Urothelium cell line (cell line): Measurements from ENCODE around the gene ATP13A4.
"Not testable (repeated sequence)": the region's sequence is repeated elsewhere in the genome, so short reads cannot be mapped to it uniquely, and the experiment has no call there.

Experiments used
- DNase-seq: peaks from one replicate; pipeline ENCODE4 v3.0.0; 2011; ENCODE audit warnings: low spot score, mixed read lengths
- FAIRE-seq: peaks from 2 replicates; lab custom pipeline; 2011; peaks lifted over from hg19 to GRCh38; lab: Jason Lieb, UNC

ATP13A4 gene

GRCh38 chr3:193563426-193563825 is 8.7 kb upstream of the ATP13A4 start:
- DNase-seq (no peak), FAIRE-seq (peak; percentile 91)

GRCh38 chr3:193560870-193561269 is 6.2 kb upstream of the ATP13A4 start:
- no peak for DNase-seq
- no peak for FAIRE-seq

DNA sequence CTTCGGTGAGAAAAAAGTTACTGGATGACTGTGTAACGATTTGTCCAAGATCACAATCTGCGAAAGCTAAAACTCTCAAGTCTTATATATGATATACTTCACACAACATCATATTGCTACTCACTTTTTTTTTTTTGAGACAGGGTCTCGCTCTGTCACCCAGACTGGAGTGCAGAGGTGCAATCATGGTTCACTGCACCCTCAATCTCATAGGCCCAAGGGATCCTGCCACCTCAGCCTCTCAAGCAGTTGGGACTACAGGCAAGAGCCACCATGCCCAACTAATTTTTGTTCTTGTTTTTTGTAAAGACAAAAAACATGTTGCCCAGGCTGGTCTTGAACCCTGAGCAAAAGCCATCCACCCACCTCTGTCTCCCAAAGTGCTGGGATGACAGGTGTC is 5.4 kb upstream of the ATP13A4 start:
- DNase-seq = no peak
- FAIRE-seq = no peak

DNA sequence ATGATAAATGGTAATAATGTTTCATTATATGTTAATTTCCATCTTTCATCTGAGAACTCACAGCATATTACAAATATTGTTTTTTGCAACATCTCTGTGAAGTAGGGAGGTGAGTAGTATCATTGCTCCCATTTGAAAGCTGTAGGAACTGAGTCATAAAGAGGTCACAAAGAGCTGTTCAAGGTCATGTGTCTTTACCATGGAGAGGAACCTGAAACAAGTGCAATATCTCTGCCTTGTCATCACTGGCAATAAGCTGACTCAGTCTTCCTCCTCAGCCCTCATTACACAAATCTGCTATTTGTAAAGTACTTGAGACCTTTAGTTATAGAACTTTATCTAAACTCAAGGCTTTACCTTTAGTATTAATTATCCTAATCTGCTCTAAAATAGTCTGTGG is 4.4 kb upstream of the ATP13A4 start:
- FAIRE-seq = peak; percentile 50

DNA sequence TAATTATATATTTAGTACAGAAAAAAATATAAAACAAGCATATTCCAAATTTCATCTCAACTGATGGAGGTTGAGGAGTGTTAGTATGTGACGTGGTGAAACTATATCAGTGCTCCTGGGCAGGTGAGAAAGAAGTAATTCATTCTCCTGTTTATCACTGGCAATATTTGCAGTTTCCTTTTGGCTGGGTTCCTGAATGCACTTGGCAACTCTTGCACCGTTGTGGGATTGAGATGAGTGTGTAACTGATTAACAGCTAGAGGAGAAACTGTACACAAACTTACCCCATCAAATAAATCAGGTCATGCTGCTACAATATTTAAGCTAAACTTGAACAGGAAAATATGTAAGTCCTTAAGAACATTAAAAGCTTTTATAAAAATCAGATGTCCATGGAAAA is 2.1 kb upstream of the ATP13A4 start:
- DNase-seq = no peak
- no peak for FAIRE-seq

More for the DNA sequence above, 4.4 kb upstream of the ATP13A4 start:
- DNase-seq = no peak

DNA sequence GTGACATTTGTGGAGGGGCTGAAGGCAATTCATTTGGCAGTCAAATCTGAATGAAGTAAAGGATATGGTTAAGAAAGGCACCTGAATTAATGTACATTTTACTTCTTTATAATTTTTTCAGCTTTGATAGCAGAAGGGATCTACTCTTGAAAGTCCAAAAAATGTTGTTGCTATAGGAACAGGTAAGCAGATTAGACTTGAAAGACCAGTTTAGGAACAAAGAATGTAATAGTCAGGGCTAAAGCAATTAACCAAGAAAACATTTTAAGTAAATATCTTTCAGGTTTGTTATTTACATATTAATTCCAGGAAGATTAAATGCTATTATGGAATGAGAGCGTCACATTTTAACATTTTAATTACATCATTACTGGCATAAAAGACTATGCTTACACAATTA is 1.1 kb downstream of the ATP13A4 start:
- DNase-seq = no peak
- FAIRE-seq = no peak

GRCh38 chr3:193552923-193553322 is 1.8 kb downstream of the ATP13A4 start:
- FAIRE-seq (no peak), DNase-seq (no peak)

GRCh38 chr3:193548406-193548805 is 6.3 kb downstream of the ATP13A4 start:
- DNase-seq (no peak), FAIRE-seq (no peak)

- FAIRE-seq (no peak), DNase-seq (no peak)
These were observed 8.6 kb downstream of the ATP13A4 start for GRCh38 chr3:193546129-193546528.

DNA sequence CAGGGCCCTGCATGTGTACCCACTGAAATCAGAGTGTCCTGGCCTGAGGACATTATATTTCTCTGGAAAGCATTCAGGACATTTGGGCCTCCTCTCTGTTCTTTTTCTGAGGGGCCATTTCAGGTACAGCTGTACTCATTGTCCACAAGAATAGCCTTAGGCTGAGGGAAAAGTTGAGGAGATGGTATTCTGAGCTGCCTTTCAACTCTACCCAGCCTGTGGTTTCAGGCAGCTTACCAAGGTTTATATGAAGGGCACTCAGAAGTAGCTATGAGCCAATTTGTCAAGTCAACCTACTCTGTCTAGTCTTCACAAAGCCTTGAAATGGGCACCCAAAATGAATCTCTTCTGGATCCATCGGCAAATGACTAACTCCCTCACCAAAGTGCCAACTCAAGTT is 9.4 kb downstream of the ATP13A4 start:
- DNase-seq (no peak), FAIRE-seq (no peak)

GRCh38 chr3:193544289-193544688 is 10.4 kb downstream of the ATP13A4 start:
- DNase-seq = no peak
- FAIRE-seq = no peak

DNA sequence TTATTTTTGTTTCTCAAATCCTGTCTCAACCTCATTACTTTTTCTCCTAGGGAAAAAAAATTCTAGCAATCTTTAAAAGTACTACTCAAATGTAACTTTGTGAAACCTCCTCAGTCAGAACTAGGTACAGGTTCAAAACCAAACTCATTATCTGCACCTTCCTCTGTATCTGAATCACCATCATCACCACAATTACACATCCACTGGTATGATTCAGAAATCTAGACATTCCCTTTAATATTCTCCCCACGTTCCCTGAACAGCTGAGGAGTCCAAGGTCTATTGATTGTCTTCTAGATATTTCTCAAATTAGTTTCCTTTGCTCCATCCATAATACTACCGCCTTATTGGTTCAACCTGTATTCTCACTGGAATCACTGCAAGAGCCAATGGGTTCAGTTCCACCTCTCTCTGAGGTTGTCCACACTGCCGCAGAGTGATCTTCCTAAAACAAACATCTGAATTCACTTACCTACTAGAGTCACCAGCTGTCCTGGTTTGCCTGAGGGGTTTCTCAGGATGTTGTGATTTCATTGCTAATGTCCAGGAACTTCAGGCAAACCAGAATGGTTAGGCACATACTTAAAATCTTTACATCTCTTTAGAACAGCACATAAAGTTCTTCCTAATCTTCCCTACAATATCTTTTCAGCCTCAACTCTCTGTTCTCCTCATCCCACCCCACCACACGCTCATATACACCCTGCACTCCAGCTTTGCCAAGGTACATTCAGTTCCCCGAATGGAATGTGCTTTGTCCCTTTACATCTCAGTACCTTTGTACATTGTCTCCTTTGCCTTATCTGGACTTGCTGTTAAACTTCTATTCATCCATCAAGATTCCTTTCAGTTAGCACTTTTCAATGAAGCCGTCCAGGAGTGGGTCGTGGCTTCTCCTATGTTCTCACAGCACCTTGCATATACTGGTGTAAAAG is 24.2 kb downstream of the ATP13A4 start:
- no peak for DNase-seq
- FAIRE-seq = no peak

DNA sequence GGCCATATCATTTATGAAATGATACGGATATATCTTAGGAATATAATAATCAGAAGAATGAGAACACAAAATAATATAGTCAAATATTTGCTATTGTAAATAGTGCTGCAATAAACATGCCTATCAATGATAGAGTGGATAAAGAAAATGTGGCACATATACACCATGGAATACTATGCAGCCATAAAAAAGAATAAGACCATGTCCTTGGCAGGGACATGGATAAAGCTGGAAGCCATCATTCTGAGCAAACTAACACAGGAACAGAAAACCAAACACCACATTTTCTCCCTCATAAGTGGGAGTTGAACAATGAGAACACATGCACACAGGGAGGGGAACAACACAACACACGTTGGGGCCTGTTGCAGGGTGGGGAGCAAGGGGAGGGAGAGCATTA is 28.6 kb downstream of the ATP13A4 start:
- peak; percentile 9 for FAIRE-seq

DNA sequence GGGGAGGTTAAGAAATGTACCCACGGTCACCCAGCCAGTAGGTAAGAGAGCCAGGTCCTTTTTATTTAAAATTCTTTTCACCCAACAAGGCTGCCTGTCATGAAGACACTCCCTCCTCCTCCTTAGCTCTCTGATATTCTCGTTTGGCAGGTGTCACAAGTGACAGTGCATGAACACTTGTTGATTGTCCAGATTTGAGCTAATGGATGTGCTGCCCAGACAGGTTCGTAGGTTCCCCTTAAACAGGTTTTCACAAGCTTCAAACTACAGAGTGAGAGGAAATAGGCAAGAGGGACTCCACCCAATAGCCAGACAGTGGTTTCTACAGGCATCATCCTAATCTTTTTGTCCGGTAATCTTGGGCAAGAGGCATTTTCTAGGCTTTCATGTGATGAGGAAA is 32.2 kb downstream of the ATP13A4 start:
- no peak for FAIRE-seq
- DNase-seq = no peak

More for the DNA sequence above, 28.6 kb downstream of the ATP13A4 start:
- not testable (repeated sequence) for DNase-seq

- no peak for DNase-seq
- no peak for FAIRE-seq
These were observed 34.0 kb downstream of the ATP13A4 start for GRCh38 chr3:193520738-193521137.

DNA sequence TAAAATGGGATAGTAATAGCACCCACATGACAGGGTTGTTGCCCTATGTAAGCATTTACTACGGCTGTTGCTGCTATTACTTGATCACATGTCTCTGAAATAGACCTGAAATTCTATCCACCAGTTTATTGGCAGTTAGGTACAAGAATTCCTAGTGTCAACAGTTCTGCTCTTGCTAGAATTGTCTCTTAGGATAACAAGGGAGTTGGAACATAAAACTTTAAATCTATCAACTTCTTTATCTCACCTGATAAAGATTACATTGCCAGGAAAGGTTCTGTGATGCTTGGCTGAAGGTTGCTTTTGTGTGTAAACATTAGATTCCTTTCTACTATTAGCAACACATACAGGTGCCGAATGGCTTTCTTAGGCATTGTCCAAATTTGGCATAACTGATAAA is 38.7 kb downstream of the ATP13A4 start:
- no peak for FAIRE-seq

DNA sequence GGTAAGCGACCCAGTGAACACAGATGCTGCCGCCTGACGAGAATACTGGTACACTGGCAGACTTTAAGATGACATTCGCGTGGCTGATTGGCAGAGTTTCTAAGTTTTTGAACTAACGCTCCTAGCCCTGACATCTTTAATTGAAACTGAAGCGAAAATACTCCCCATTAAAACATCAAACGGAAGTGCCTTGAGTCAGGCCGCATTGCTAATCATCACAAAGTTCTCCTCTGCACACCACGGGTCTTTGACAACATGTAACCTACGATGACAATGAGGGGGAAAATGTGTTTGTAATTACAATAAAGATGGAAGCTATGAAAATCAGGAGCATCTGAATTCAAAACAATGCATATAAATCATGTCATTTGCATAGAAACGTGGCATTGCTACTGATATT is 44.5 kb downstream of the ATP13A4 start:
- DNase-seq (no peak), FAIRE-seq (no peak)

More for the DNA sequence above, 38.7 kb downstream of the ATP13A4 start:
- DNase-seq = no peak

GRCh38 chr3:193509103-193509965 is 45.4 kb downstream of the ATP13A4 start:
- no peak for DNase-seq
- FAIRE-seq = no peak

- DNase-seq = no peak
- FAIRE-seq = no peak
These were observed 46.6 kb downstream of the ATP13A4 start for GRCh38 chr3:193508108-193508507.

DNA sequence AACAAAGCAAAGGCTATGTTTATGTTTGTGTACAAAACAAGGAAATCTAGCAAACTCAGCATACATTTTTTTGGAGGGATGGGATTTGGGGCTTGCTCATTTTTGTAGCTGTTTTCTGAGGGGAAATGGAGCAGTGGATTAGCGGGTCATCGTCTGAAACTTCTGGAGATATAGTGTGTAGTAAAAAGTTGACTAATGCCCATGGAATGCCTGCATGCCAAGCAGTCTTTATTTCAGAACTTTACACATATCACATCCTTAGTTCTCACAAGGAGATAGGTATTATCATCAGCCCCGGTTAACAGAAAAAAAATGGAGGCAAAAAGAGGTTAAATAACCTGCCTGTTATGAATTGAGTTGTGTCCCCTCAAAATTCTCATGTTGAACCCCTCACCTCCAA is 47.1 kb downstream of the ATP13A4 start:
- FAIRE-seq (no peak), DNase-seq (peak; percentile 53)

- DNase-seq = no peak
- FAIRE-seq = no peak
These were observed 47.8 kb downstream of the ATP13A4 start for GRCh38 chr3:193506921-193507320.

DNA sequence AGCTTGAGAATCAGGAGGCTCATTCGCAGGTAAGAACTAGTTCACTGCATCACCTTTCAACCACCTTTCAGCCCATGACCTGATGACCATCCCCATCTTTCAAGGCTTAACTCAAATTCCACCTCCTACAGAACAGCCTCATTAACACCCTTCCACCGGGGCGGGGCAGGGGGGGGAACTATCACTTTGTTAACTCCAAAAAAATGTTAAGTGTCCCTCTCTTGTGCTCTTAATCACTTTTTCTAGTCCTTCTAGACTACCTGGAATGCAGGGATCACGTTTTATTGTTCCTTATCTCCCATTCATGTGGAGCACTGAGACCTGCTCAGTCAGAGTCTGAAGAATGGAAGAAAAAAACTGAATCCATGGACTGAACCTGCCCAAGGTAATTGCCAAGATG is 51.8 kb downstream of the ATP13A4 start:
- FAIRE-seq = no peak
- DNase-seq = no peak
